IMR-90 (cell line): ENCODE measurements around the gene GSK3B. TPM values are rescaled to one million over a fixed set of nuclear protein-coding genes. Genes with fewer than 3 reads are reported as not detected.

ENCODE experiments used
- ATAC-seq: fragments of 200-7000 bp; cut with Tn5 transposase; 2 replicates; pipeline ENCODE4 v1.9.1; 2020; ENCODE audit warnings: low read depth, mild to moderate bottlenecking, moderate library complexity
- BruUV-seq: library from RNA; stranded (reverse); fragments of 400-500 nt; replicated peaks from 2 replicates; lab custom pipeline; 2021; lab: Mats Ljungman, UMichigan
- CTCF ChIA-PET: fragments of 300-600 bp; formaldehyde crosslinking; extraction: SDS; loops from one replicate; lab custom pipeline; 2021; ENCODE audit warnings: antibody characterized with exemption; lab: Yijun Ruan, JAX
- POLR2A ChIA-PET: fragments of 300-600 bp; sonication (Branson Sonifier 250); formaldehyde crosslinking; loops from one replicate; lab custom pipeline; 2022; ENCODE audit warnings: antibody characterized with exemption; ENCODE audit not compliant: unreplicated experiment; lab: Charles Lee
- DNase-seq: peaks from one replicate; pipeline ENCODE4 v3.0.0; 2013
- H2AFZ ChIP-seq: replicated peaks from 2 replicates; pipeline ENCODE3; 2013; ENCODE audit warnings: low read length, mild to moderate bottlenecking; ENCODE audit not compliant: poor library complexity
- H2AK5ac ChIP-seq: 2 replicates; pipeline ENCODE4 v1.6.1; 2013; ENCODE audit warnings: low read depth, low read length, inconsistent platforms
- H2AK9ac ChIP-seq: replicated peaks from 2 replicates; pipeline ENCODE3; 2013; ENCODE audit warnings: mild to moderate bottlenecking, low read depth, low read length, moderate library complexity; ENCODE audit not compliant: poor library complexity
- H2BK120ac ChIP-seq: 2 replicates; pipeline ENCODE4 v1.6.1; 2013; ENCODE audit warnings: low read depth, low read length, inconsistent platforms
- H2BK15ac ChIP-seq: 3 replicates; pipeline ENCODE4 v1.6.1; 2013; ENCODE audit warnings: low read depth, low read length, inconsistent platforms
- H2BK20ac ChIP-seq: 2 replicates; pipeline ENCODE4 v1.6.1; 2013; ENCODE audit warnings: low read depth, mild to moderate bottlenecking, inconsistent platforms, low read length, moderate library complexity
- H2BK5ac ChIP-seq: 2 replicates; pipeline ENCODE4 v1.6.1; 2013; ENCODE audit warnings: mild to moderate bottlenecking, low read depth, low read length, inconsistent platforms; ENCODE audit not compliant: poor library complexity, severe bottlenecking
- H3K14ac ChIP-seq: replicated peaks from 2 replicates; pipeline ENCODE4 v1.6.1; 2013; ENCODE audit warnings: low read depth, low read length, inconsistent platforms
- H3K18ac ChIP-seq: 2 replicates; pipeline ENCODE4 v1.6.1; 2013; ENCODE audit warnings: low read depth, low read length, control low read depth
- H3K23ac ChIP-seq: 2 replicates; pipeline ENCODE4 v1.6.1; 2013; ENCODE audit warnings: low read depth, low read length, inconsistent platforms
- H3K27ac ChIP-seq: 2 replicates; pipeline ENCODE4 v1.5.1; 2013; ENCODE audit warnings: mild to moderate bottlenecking, control low read depth, low read length; ENCODE audit not compliant: insufficient read depth
- H3K27me3 ChIP-seq: 2 replicates; pipeline ENCODE4 v1.6.1; 2013; ENCODE audit warnings: low read length; ENCODE audit not compliant: control insufficient read depth, insufficient read depth
- H3K36me3 ChIP-seq: 2 replicates; pipeline ENCODE4 v1.6.1; 2013; ENCODE audit warnings: low read length, mixed read lengths; ENCODE audit not compliant: control insufficient read depth, insufficient read depth
- H3K4ac ChIP-seq: 2 replicates; pipeline ENCODE4 v1.6.1; 2013; ENCODE audit warnings: low read depth, low read length, inconsistent platforms
- H3K4me1 ChIP-seq: 2 replicates; pipeline ENCODE4 v1.6.1; 2013; ENCODE audit warnings: low read length, mixed read lengths; ENCODE audit not compliant: control insufficient read depth, insufficient read depth
- H3K4me2 ChIP-seq: 2 replicates; pipeline ENCODE4 v1.6.1; 2013; ENCODE audit warnings: low read depth, mild to moderate bottlenecking, control low read depth, low read length, moderate library complexity
- H3K4me3 ChIP-seq: 2 replicates; pipeline ENCODE4 v1.5.1; 2013; ENCODE audit warnings: low read depth, mild to moderate bottlenecking, control low read depth, low read length, moderate library complexity; ENCODE audit not compliant: insufficient read depth
- H3K56ac ChIP-seq: 2 replicates; pipeline ENCODE4 v1.6.1; 2013; ENCODE audit warnings: low read length, inconsistent platforms; ENCODE audit not compliant: insufficient read depth; ENCODE audit errors: extremely low read depth
- H3K79me1 ChIP-seq, 2 experiments: 2 replicates each; pipeline ENCODE4 v1.6.1; 2013; ENCODE audit warnings: low read length in 2 of 2, inconsistent platforms in 1 of 2, low read depth in 1 of 2
- H3K9ac ChIP-seq: 2 replicates; pipeline ENCODE4 v1.6.1; 2013; ENCODE audit warnings: low read depth, low read length, control low read depth
- H3K9me1 ChIP-seq: 2 replicates; pipeline ENCODE4 v1.6.1; 2013; ENCODE audit warnings: low read length, inconsistent platforms; ENCODE audit not compliant: insufficient read depth
- H3K9me3 ChIP-seq: 2 replicates; pipeline ENCODE4 v1.6.1; 2013; ENCODE audit warnings: low read length; ENCODE audit not compliant: control insufficient read depth, insufficient read depth
- H4K20me1 ChIP-seq: 2 replicates; pipeline ENCODE4 v1.6.1; 2013; ENCODE audit warnings: low read length, inconsistent platforms; ENCODE audit not compliant: insufficient read depth
- H4K5ac ChIP-seq: 2 replicates; pipeline ENCODE4 v1.6.1; 2013; ENCODE audit warnings: mild to moderate bottlenecking, low read depth, low read length, control low read depth
- H4K8ac ChIP-seq, 2 experiments: 2 replicates each; pipeline ENCODE4 v1.6.1; 2013; ENCODE audit warnings: low read depth in 2 of 2, low read length in 2 of 2, control low read depth in 1 of 2, inconsistent platforms in 1 of 2
- H4K91ac ChIP-seq: 2 replicates; pipeline ENCODE4 v1.6.1; 2013; ENCODE audit warnings: low read depth, low read length, inconsistent platforms; ENCODE audit not compliant: insufficient read depth
- BHLHE40 ChIP-seq: fragments of 150-350 bp; IDR thresholded peaks from 2 replicates; pipeline ENCODE4 v1.6.1; 2016; ENCODE audit warnings: mild to moderate bottlenecking, low read depth, low read length
- CHD1 ChIP-seq: IDR thresholded peaks from 2 replicates; pipeline ENCODE4 v1.6.1; 2012; ENCODE audit warnings: low read depth, low read length, improper control_type of control experiment
- FOS ChIP-seq: fragments of 150-350 bp; IDR thresholded peaks from 2 replicates; pipeline ENCODE4 v1.6.1; 2016; ENCODE audit warnings: low read depth, low read length
- MAFK ChIP-seq: IDR thresholded peaks from 2 replicates; pipeline ENCODE4 v1.6.1; 2012; ENCODE audit warnings: low read depth, low read length, improper control_type of control experiment
- NFE2L2 ChIP-seq: fragments of 150-350 bp; IDR thresholded peaks from 2 replicates; pipeline ENCODE4 v1.6.1; 2016; ENCODE audit warnings: low read depth, mild to moderate bottlenecking, low read length
- POLR2A ChIP-seq: IDR thresholded peaks from 2 replicates; pipeline ENCODE4 v1.6.1; 2012; ENCODE audit warnings: mild to moderate bottlenecking, low read depth, low read length
- RAD21 ChIP-seq: IDR thresholded peaks from 2 replicates; pipeline ENCODE4 v1.6.1; 2012; ENCODE audit warnings: low read length, improper control_type of control experiment
- RCOR1 ChIP-seq: IDR thresholded peaks from 2 replicates; pipeline ENCODE4 v1.6.1; 2012; ENCODE audit warnings: mild to moderate bottlenecking, low read length, improper control_type of control experiment; ENCODE audit not compliant: insufficient replicate concordance
- RFX5 ChIP-seq: IDR thresholded peaks from 2 replicates; pipeline ENCODE4 v1.8.0; 2012; ENCODE audit warnings: low read depth, mild to moderate bottlenecking, low read length, moderate library complexity
- SMC3 ChIP-seq: fragments of 150-350 bp; IDR thresholded peaks from 2 replicates; pipeline ENCODE4 v1.6.1; 2016; ENCODE audit warnings: low read depth, mild to moderate bottlenecking, antibody characterized with exemption, low read length, moderate library complexity
- whole genome bisulfite sequencing, 2 experiments: methylation state at CpG; one replicate each; pipeline versions ENCODE4 v1.1.5 to v1.1.7; 2013; ENCODE audit warnings: missing lambda C conversion rate in 2 of 2; ENCODE audit not compliant: insufficient read length in 1 of 2; ENCODE audit errors: extremely low coverage in 2 of 2; 5-methylcytosine and 5-hydroxymethylcytosine counted together
- dilution Hi-C: fragments of 300-500 bp; cut with HindIII; formaldehyde crosslinking; loops from one replicate; pipeline ENCODE4 v1.14.3; 2018; ENCODE audit warnings: low sequenced_read_pairs; ENCODE audit not compliant: unreplicated experiment
- in situ Hi-C: fragments of 300-500 bp; cut with MboI; formaldehyde crosslinking; loops from 3 replicates; pipeline ENCODE4 v1.14.3; 2019; ENCODE audit warnings: low sequenced_read_pairs, inconsistent platforms, mixed read lengths
- intact Hi-C: fragments of 100-400 bp; cut with micrococcal nuclease; formaldehyde crosslinking; loops from 2 replicates; pipeline ENCODE4 v1.10.0; 2022
- polyA plus RNA-seq, 3 experiments: library from polyadenylated mRNA; depleted of rRNA; stranded (reverse); fragments of >200 nt; gene quantifications; 2 replicates each; pipeline ENCODE4 v1.2.3, GENCODE V29; 2012; ENCODE audit warnings: low replicate concordance in 1 of 3
- total RNA-seq: library from RNA; depleted of rRNA; stranded (reverse); fragments of >200 nt; gene quantifications from 2 replicates; pipeline ENCODE4 v1.2.3, GENCODE V29; 2012
- TF ChIP-seq, protein P1 (sequence below): fragments of 150-350 bp; IDR thresholded peaks from 2 replicates; pipeline ENCODE4 v1.6.1; 2017; ENCODE audit warnings: mild to moderate bottlenecking, antibody characterized with exemption, low read length, low read depth
- TF ChIP-seq, protein P2 (sequence below): fragments of 150-350 bp; IDR thresholded peaks from 2 replicates; pipeline ENCODE4 v1.6.1; 2016; ENCODE audit warnings: low read depth, mild to moderate bottlenecking, low read length, moderate library complexity, borderline replicate concordance
- TF ChIP-seq, protein P3 (sequence below): conservative IDR thresholded peaks from 2 replicates; pipeline ENCODE4 v1.5.1; 2012; ENCODE audit warnings: mild to moderate bottlenecking, low read depth, low read length, improper control_type of control experiment

GSK3B gene
- total and polyA plus RNA-seq, 2 of the 4 experiments (the other 2 are of a cell fraction), result 19.2 to 33.2 TPM

DNA sequence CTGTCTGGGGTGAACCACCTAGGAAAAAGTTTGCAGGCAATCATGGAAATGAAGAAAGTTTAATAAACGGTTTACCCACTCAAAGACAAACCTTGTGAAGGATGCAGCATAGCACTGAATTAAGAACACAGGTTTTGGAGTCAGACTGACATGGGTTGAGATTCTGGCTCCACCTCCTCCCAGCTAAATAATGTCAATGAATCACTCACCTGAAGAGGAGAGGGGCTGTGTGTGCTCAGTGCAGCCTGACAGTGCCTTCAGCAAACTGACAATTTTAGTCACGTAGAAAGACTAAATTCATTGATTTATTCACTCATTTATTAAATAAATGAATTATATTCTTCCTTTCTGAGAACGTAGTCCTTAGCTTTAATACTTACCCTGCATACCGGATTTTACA is 293.4 kb downstream of the GSK3B start:
- H3K56ac ChIP-seq, result no peak overlapping the region
- no peaks in the 10 kb centered on the region for H3K79me1 ChIP-seq
- H3K4ac ChIP-seq, result no peak overlapping the region
- H3K14ac ChIP-seq, result no peak overlapping the region
- no peak overlapping the region for H4K91ac ChIP-seq
- no peak overlapping the region for H4K5ac ChIP-seq
- intact Hi-C loops (no loop called here), dilution Hi-C loops (no loop called here), in situ Hi-C loops (no loop called here)
- DNase-seq (no peak), ATAC-seq (no peak)
- no peak overlapping the region for H2AFZ ChIP-seq
- H3K9ac ChIP-seq, result no peak overlapping the region
- H3K9me3 ChIP-seq, result no peaks in the 10 kb centered on the region
- H2BK15ac ChIP-seq, result no peak overlapping the region
- no peak overlapping the region for H3K18ac ChIP-seq
- no peak overlapping the region for H4K8ac ChIP-seq
- CTCF ChIA-PET, result interaction anchor here (0.6 kb wide), 1 partner anchor 349 kb away, joined by 4 read pairs; no protein-coding TSS in a partner anchor
- no peak overlapping the region for H2BK120ac ChIP-seq
- no peak overlapping the region for H3K4me2 ChIP-seq
- no peak overlapping the region for H2BK20ac ChIP-seq
- H3K27ac ChIP-seq, result no peak overlapping the region
- TF ChIP-seq POLR2A (no peak), FOS (no peak), RCOR1 (no peak), RAD21 (no peak), SMC3 (no peak), BHLHE40 (no peak), NFE2L2 (no peak), RFX5 (no peak), MAFK (no peak), CHD1 (no peak)
- TF ChIP-seq, protein P1, sequence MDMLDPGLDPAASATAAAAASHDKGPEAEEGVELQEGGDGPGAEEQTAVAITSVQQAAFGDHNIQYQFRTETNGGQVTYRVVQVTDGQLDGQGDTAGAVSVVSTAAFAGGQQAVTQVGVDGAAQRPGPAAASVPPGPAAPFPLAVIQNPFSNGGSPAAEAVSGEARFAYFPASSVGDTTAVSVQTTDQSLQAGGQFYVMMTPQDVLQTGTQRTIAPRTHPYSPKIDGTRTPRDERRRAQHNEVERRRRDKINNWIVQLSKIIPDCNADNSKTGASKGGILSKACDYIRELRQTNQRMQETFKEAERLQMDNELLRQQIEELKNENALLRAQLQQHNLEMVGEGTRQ, result no peak
- TF ChIP-seq, protein P2, sequence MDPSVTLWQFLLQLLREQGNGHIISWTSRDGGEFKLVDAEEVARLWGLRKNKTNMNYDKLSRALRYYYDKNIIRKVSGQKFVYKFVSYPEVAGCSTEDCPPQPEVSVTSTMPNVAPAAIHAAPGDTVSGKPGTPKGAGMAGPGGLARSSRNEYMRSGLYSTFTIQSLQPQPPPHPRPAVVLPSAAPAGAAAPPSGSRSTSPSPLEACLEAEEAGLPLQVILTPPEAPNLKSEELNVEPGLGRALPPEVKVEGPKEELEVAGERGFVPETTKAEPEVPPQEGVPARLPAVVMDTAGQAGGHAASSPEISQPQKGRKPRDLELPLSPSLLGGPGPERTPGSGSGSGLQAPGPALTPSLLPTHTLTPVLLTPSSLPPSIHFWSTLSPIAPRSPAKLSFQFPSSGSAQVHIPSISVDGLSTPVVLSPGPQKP, result no peak
- TF ChIP-seq, protein P3, sequence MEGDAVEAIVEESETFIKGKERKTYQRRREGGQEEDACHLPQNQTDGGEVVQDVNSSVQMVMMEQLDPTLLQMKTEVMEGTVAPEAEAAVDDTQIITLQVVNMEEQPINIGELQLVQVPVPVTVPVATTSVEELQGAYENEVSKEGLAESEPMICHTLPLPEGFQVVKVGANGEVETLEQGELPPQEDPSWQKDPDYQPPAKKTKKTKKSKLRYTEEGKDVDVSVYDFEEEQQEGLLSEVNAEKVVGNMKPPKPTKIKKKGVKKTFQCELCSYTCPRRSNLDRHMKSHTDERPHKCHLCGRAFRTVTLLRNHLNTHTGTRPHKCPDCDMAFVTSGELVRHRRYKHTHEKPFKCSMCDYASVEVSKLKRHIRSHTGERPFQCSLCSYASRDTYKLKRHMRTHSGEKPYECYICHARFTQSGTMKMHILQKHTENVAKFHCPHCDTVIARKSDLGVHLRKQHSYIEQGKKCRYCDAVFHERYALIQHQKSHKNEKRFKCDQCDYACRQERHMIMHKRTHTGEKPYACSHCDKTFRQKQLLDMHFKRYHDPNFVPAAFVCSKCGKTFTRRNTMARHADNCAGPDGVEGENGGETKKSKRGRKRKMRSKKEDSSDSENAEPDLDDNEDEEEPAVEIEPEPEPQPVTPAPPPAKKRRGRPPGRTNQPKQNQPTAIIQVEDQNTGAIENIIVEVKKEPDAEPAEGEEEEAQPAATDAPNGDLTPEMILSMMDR, result no peak
- H2AK9ac ChIP-seq, result no peak overlapping the region
- POLR2A ChIA-PET, result no interaction called here
- H2AK5ac ChIP-seq, result no peak overlapping the region
- no peak overlapping the region for H3K4me3 ChIP-seq
- H3K4me1 ChIP-seq, result no peaks in the 10 kb centered on the region
- no peak overlapping the region for H3K23ac ChIP-seq
- no CpG with 5 or more reads among the region's 4 CpGs for WGBS, 2 experiments
- H3K9me1 ChIP-seq, result no peaks in the 10 kb centered on the region
- no peaks in the 10 kb centered on the region for H3K36me3 ChIP-seq
- H3K27me3 ChIP-seq, result peaks cover 23% of the 10 kb centered on the region
- H2BK5ac ChIP-seq, result no peak overlapping the region
- no TSS peak for BruUV-seq
- no peaks in the 10 kb centered on the region for H4K20me1 ChIP-seq
